Left colon (tissue), 2 donors: ENCODE data around the gene IFITM1. TPM values are rescaled to one million over a fixed set of nuclear protein-coding genes. Genes with fewer than 3 reads are reported as not detected.
"Not testable (repeated sequence)": the region's sequence is repeated elsewhere in the genome, so short reads cannot be mapped to it uniquely, and the experiment has no call there.

Source experiments
- ATAC-seq: fragments of 200-7000 bp; cut with Tn5 transposase; one replicate; pipeline ENCODE4 v1.9.1; 2020; ENCODE audit warnings: mild to moderate bottlenecking, moderate library complexity
- DNase-seq, 2 donors: peaks; one replicate each; pipeline ENCODE4 v3.0.0-alpha.2; 2020
- intact Hi-C, 2 donors: fragments of 100-400 bp; cut with DNase I in 1 of 2; cut with micrococcal nuclease in 1 of 2; formaldehyde crosslinking; loops; one replicate each; pipeline versions ENCODE4 v1.11.2 to v1.14.0; 2022; cut with DNase I, micrococcal nuclease
- total RNA-seq, 2 donors: library from RNA; stranded (reverse); fragmentation: NEBNext Ultra II Directional; extraction: Animal tissue kit (Norgen Biotek cat#: 25700); gene quantifications; one replicate each; pipeline ENCODE4 v1.2.1, GENCODE V29; 2021
- donor health status: DM: no; HTN: no; CAD: no.
- donor health status: DM: yes; HTN: yes; CAD: no.

The IFITM1 gene
- total RNA-seq, 2 donors from 2014 or later = 85.6 to 127 TPM

GRCh38 chr11:281486-282161 lies 32.2 kb upstream of the IFITM1 start:
- DNase-seq = peak; percentile 22
- no peak for ATAC-seq
- intact Hi-C loops = no loop called here

DNA sequence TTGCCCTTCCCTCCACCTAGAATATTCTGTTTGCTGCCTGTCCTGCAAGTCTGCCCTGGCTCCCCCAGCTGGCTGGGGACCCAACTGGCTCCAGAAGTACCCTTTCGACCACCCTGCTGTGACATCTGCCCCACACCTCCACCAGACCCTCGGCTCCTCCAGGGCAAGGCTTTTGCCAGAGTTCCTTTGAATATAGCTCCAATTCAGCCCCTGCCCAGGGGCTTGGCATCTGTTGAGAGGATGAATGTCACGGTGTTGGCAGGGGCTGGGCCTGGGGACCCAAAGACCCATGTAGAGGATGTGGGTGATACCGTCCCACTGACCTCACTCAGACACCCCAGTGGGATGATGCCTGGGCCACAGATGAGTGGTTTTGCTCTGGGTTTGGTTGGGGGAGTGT lies 31.7 kb upstream of the IFITM1 start:
- peak in 1 of 2 donors; percentile 4 for DNase-seq
- ATAC-seq = no peak
- intact Hi-C loops = no loop called here

- ATAC-seq (no peak), DNase-seq (peak; percentile 3 to 21)
- intact Hi-C loops = no loop called here
Observed at GRCh38 chr11:282630-283360, 31.0 kb upstream of the IFITM1 start.

- no peak for ATAC-seq
- DNase-seq = peak in 1 of 2 donors; percentile 3
- intact Hi-C loops = no loop called here
Observed at GRCh38 chr11:283405-284104, 30.3 kb upstream of the IFITM1 start.

GRCh38 chr11:284105-285020 lies 29.5 kb upstream of the IFITM1 start:
- intact Hi-C loops = no loop called here
- ATAC-seq = no peak
- peak; percentile 9 to 25 for DNase-seq

DNA sequence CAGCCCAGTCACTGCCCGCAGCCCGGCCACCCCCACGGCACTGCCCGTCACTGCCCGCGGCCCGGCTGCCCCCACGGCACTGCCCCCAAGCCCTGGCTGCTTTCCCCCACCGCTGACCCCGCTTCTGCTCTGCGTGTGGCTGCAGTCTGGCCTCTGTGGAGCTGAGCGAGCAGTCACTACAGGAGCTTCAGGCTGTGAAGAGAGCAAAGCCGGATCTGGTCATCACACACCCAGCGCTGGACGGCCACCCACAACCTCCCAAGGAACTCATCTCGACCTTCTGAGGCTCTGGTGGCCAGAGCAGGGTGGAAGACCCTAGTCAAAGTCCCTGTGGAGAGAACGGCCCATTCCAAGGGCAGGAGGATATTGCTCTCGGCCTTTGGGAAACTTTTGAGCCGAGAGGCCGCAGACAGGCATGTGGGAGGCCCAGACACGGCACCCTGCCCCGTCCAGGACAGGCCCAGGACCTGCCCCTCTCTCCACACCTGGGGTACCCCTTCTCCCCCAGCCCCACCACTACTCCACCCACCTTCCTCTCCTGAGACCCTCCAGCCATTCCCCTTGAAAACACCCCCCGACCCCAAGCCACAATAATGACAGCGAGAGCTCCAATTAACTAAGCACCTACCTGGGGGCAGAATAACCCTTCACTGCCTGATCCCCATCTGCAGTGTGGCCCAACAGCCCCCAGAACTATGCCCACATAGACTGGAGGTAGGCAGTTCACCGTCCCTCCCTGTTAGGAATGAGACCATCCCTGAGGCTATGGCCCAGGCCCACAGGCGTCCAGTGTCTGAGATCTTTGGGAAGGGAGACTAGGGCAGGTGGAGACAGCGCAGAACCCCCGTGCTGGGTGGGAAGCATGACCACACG lies 28.6 kb upstream of the IFITM1 start:
- peak; percentile 3 to 20 for DNase-seq
- intact Hi-C loops = no loop called here
- ATAC-seq = no peak

- intact Hi-C loops = no loop called here
- peak in 1 of 2 donors; percentile 3 for DNase-seq
- no peak for ATAC-seq
Observed at GRCh38 chr11:285894-286220, 28.0 kb upstream of the IFITM1 start.

DNA sequence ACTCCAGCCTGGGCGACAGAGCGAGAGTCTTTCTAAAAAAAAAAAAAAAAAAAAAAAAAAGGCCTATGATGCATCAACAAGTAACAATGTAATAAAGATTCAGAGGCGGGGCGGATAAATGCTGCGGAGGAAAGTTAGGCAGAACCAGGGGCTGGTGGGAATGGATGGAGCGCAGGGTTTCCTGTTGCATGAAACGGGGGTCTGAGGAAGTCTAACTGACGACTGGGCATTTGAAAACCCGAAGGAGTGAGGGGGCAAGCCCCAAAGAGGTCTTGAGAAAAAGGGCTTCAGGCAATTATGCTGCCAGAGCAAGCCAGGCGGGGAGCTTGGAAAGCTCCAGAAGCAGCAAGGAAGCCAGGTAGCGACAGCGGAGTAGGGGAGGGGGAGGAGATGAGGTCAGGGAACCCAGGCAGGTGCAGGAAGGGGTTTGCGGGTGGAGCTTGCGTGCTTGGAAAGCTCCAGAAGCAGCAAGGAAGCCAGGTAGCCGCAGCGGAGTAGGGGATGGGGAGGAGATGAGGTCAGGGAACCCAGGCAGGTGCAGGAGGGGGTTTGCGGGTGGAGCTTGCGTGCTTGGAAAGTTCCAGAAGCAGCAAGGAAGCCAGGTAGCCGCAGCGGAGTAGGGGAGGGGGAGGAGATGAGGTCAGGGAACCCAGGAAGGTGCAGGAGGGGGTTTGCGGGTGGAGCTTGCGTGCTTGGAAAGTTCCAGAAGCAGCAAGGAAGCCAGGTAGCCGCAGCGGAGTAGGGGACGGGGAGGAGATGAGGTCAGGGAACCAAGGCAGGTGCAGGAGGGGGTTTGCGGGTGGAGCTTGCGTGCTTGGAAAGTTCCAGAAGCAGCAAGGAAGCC lies 26.6 kb upstream of the IFITM1 start:
- intact Hi-C loops, ATAC-seq: not testable (repeated sequence)
- peak; percentile 27 to 60 for DNase-seq

DNA sequence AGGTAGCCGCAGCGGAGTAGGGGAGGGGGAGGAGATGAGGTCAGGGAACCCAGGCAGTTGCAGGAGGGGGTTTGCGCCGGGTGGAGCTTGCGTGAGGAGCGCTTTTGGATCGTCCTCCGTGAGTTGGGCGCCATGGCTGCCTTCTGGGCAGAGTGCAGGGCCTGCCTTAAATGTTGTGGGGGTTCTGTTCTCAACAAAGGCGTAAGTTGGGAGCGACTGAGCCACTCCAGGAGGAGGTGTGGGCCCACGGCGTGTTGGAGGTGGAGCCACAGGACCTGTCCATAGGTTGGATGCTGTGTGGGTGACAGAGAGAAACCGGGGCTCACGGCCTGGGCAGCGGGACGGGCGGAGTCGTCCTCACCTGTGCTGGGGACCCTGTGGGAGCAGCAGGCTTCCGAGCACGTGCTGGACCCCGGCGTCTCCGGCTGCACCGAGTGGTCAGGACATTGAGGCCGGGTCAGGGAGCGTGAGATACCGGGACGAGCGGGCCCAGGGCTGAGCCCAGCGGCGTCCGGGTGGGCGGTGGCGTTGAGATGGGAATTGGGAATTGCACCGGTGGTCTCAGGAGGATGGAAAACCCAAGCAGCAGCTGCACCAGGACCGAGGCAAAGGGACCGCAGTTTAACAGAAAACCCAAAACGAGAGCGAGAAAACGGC lies 25.9 kb upstream of the IFITM1 start:
- peak; percentile 32 to 43 for DNase-seq
- ATAC-seq = peak; percentile 29
- intact Hi-C loops = no loop called here

DNA sequence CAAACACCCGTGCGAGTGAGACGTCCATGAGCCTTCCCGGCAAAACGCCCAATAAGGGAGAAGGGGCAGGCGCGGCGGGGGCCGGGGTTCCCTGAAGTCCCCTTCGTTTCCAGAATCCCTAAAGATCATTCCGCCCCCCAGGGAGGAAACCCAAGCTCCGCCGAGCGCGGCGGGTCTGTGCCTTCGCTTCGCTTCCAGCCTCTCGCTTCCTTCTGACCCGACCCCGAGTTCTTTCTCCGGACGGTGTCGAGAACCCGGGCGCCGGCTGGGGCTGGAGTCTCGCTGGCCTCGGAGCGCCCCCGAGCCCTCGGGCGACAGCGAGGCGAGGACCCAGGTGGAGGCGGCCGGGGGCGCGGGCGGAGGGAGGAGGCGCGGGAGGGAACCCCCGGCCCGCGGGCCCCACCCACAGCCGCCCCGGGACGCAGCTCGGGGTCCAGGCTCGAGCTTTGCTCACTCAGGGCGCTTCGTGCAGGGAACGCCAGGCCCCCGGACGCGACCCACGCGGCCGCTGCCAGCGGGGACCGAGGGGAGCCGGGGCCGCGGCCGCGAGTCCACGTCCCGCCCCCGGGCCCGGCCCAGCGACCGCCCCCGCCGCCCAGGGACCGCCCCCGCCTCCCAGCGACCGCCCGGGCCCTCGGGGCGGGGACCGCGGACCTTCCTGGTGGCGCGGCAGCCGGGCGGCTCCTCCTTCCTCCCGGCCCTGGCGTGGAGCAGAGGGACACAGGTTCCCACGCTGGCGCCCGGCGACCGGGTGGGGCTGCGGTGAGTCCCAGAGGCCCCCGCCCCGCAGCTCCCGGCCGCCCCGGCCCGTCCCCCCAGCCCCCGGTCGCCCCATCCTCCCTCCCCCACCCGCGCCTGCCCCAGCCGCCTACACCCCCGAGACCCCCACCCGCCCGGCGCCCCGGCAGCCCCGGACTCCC lies 25.1 kb upstream of the IFITM1 start, which contains the start of gene PGGHG:
Gene PGGHG (plus strand): TSS at position 649 of the 920 bp plus-strand sequence. CDS start 691 bp downstream, outside the sequence.
- DNase-seq (peak; percentile 76 to 85), ATAC-seq (peak; percentile 92)
- intact Hi-C loops = no loop called here

DNA sequence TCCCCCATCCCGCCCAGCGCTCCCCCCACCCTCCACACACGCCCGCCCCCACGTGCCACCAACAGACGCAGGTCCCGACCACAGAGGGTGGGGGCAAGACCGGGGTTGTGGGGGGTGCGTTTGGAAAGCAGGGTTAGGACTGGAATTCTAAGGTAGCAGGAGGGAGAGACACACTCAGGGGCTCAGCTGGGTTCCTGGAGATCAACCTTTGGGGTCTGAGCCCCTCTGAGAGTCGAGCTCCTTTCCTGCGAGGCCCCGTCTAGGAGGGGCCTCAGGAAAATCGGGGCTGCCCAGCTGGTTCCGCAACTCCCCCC lies 24.5 kb upstream of the IFITM1 start:
- ATAC-seq (peak; percentile 0), DNase-seq (peak in 1 of 2 donors; percentile 27)
- intact Hi-C loops = no loop called here

- peak; percentile 20 to 28 for DNase-seq
- ATAC-seq = no peak
- intact Hi-C loops = no loop called here
Observed at GRCh38 chr11:289712-290620, 23.9 kb upstream of the IFITM1 start.

DNA sequence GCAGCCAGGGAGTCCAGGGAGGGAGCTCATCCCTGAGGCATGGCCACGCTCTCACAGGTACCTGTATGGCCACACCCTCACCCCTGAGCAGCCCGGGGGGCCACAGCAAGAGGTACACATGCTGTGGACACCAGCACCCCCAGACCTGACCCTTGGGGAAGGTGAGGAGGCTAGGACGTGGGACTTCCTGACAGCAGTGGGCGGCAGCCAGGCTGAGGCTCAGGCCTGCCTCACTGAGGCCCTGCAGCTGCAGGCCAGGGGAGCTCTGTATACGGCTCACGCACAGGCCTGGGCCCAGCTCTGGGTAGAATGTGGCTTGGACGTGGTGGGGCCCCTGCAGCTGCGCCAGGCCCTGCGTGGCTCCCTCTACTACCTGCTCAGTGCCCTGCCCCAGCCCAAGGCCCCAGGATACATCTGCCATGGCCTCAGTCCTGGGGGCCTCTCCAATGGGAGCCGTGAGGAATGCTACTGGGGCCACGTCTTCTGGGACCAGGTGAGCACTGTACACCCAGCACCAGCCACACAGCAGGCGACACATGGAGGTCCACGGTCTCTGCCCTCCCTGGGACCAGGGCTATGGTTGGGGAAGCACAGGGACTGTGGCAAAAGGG lies 23.1 kb upstream of the IFITM1 start:
- peak; percentile 8 to 20 for DNase-seq
- no peak for ATAC-seq
- intact Hi-C loops = no loop called here
